WERI-Rb-1 (cell line): ENCODE results near the gene ABCF2.

Experiments used
- DNase-seq: peaks from one replicate; pipeline ENCODE4 v3.0.0-alpha.2; 2020
- H3K27ac ChIP-seq: fragments of 250-450 bp; sonication (Bioruptor Pico); 2 replicates; pipeline ENCODE4 v1.5.1; 2020; ENCODE audit warnings: mild to moderate bottlenecking, moderate library complexity
- H3K27me3 ChIP-seq: fragments of 250-450 bp; sonication (Bioruptor Pico); 2 replicates; pipeline ENCODE4 v1.5.1; 2021; ENCODE audit warnings: mild to moderate bottlenecking, low read depth, moderate library complexity; ENCODE audit not compliant: insufficient read depth, severe bottlenecking
- H3K36me3 ChIP-seq: fragments of 250-450 bp; sonication (Bioruptor Pico); 2 replicates; pipeline ENCODE4 v1.5.1; 2020; ENCODE audit warnings: mild to moderate bottlenecking, moderate library complexity
- H3K4me3 ChIP-seq: 2 replicates; pipeline ENCODE4 v1.5.1; 2011; ENCODE audit warnings: low read depth, mild to moderate bottlenecking, control low read depth, low read length
- H3K9me3 ChIP-seq: fragments of 250-450 bp; sonication (Bioruptor Pico); 2 replicates; pipeline ENCODE4 v1.5.1; 2021; ENCODE audit warnings: mild to moderate bottlenecking, moderate library complexity; ENCODE audit not compliant: severe bottlenecking
- TF ChIP-seq, protein P1 (sequence below): IDR thresholded peaks from 2 replicates; pipeline ENCODE4 v1.5.1; 2011; ENCODE audit warnings: low read depth, mild to moderate bottlenecking, control low read depth, inconsistent platforms, low read length

ABCF2 gene

DNA sequence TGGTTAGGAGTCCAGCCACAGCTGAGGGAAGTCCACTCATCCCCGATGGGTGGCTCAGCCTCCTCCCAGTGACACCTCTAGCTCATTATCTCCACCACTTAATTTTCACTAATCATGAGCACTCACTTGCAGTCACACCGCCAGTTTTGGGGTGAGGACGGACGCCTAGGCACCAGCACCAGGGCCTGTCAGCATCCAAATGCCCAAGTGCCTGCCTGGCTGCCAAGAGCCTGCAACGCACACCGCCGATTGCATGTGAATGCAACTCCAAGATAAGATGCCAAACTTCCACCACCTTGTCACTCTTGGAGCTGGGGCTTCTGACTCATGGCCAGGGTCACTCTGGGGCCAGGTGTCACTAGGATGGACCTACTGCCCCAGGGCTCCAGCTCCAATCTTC, 45.9 kb upstream of the ABCF2 start:
- Histone ChIP-seq H3K27me3 (no peaks in the 10 kb centered on the region), H3K27ac (no peak overlapping the region), H3K4me3 (no peak overlapping the region), H3K36me3 (no peaks in the 10 kb centered on the region), H3K9me3 (no peaks in the 10 kb centered on the region)
- TF ChIP-seq, protein P1, sequence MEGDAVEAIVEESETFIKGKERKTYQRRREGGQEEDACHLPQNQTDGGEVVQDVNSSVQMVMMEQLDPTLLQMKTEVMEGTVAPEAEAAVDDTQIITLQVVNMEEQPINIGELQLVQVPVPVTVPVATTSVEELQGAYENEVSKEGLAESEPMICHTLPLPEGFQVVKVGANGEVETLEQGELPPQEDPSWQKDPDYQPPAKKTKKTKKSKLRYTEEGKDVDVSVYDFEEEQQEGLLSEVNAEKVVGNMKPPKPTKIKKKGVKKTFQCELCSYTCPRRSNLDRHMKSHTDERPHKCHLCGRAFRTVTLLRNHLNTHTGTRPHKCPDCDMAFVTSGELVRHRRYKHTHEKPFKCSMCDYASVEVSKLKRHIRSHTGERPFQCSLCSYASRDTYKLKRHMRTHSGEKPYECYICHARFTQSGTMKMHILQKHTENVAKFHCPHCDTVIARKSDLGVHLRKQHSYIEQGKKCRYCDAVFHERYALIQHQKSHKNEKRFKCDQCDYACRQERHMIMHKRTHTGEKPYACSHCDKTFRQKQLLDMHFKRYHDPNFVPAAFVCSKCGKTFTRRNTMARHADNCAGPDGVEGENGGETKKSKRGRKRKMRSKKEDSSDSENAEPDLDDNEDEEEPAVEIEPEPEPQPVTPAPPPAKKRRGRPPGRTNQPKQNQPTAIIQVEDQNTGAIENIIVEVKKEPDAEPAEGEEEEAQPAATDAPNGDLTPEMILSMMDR, result no peak
- DNase-seq, result no peak

DNA sequence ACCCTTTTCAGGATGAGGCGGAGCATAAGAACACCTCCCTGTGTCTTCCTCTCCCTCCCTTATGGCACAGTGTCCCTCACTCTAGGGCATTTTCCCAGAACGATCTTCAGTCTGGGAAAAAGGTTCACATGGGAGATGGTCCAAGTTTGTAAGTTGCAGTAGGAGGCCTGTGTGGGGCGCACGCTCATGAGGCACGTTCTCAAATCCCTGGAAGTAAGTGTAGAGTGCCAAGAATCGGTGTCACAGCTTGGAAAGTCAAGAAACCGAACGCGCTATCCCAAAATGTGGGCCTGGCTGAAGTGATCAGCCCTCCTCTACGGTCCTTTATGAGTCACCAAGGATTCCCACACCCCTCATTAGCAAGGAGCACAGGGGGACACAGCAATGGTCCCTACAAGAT, 45.4 kb upstream of the ABCF2 start:
- no peak overlapping the region for H3K4me3 ChIP-seq
- no peaks in the 10 kb centered on the region for H3K9me3 ChIP-seq
- TF ChIP-seq, protein P1, result no peak
- H3K27me3 ChIP-seq, result no peaks in the 10 kb centered on the region
- no peak for DNase-seq
- H3K27ac ChIP-seq, result no peak overlapping the region
- no peaks in the 10 kb centered on the region for H3K36me3 ChIP-seq

DNA sequence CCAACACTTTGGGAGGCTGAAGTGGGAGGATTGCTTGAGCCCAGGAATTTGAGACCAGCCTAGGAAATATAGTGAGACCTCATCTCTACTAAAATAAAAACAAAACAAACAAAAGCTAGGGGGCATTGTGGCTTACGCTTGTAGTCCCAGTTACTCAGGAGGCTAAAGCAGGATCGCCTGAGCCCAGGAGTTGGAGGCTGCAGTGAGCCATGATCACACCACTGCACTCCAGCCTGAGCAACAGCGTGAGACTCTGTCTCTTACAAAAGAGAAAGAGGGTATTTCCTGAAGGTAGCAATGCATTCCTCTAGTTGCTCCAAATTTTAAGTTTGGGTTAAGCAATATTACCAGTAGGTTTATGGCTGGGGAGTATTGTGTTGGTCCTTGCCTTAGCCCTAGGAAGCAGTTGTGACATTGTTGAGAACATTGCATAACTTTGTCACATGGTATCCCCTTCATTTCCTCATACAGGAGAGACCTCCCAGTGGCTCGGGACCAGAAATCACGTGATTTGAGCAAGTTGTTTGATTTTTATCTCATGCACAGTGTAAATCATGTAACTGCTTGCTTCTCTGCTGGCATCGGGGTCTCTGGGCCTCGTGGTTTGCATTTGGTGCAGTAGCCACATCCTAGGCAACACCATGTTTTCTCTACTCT, 44.8 kb upstream of the ABCF2 start:
- DNase-seq, result no peak
- Histone ChIP-seq H3K27me3 (no peaks in the 10 kb centered on the region), H3K9me3 (no peaks in the 10 kb centered on the region), H3K36me3 (no peaks in the 10 kb centered on the region), H3K27ac (no peak overlapping the region), H3K4me3 (no peak overlapping the region)
- TF ChIP-seq, protein P1, result no peak

DNA sequence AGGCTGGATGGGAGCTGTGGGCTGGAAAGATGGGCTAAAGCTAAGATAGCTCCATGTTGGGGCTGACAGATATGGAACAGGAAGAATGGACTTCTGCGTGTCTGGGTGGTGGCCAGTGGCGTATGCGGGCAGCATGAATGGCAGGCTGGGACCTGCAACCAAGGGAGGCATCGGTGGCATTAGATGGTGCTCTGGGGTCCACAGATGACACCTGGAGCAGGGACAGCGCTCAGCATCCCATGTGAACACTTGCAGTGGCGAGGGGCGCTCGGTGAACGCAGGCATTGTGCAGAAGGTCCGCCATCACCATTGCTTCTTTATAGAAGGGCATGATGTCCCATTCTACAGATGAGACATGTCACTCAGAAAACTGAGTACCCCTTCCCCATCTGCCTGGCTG, 42.5 kb upstream of the ABCF2 start:
- no peaks in the 10 kb centered on the region for H3K27me3 ChIP-seq
- no peaks in the 10 kb centered on the region for H3K9me3 ChIP-seq
- H3K27ac ChIP-seq, result no peak overlapping the region
- TF ChIP-seq, protein P1, result no peak
- H3K36me3 ChIP-seq, result no peaks in the 10 kb centered on the region
- H3K4me3 ChIP-seq, result no peak overlapping the region
- DNase-seq, result no peak

DNA sequence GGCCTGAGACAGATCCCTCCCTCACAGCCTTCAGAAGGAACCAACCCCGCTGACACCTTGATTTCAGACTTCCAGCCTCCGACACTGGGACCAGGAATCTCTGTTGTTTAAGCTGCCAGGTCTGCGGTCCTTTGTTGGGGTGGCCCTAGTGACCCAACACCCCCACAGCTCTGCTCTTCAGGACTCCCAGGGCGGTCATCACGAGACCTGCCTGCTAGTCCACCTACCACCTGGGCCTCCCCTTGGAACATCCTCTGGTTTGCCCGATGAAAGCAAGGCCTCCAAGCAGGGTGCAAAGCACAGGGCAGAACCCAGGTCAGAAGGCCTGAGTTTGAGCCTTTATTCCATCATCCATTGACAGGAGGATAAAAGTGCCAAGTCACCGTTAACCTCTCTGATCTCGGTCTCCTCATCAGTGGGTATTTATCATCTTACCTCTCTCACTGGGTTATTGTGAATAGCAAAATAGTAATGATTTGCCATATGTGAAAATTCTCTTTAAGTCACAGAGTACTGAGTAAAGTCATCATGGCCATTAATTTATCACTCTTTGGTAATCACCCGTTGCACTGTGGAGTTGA, 38.4 kb upstream of the ABCF2 start:
- no peak for DNase-seq
- TF ChIP-seq, protein P1, result no peak
- H3K9me3 ChIP-seq, result no peaks in the 10 kb centered on the region
- H3K27ac ChIP-seq, result no peak overlapping the region
- no peaks in the 10 kb centered on the region for H3K36me3 ChIP-seq
- no peak overlapping the region for H3K4me3 ChIP-seq
- no peaks in the 10 kb centered on the region for H3K27me3 ChIP-seq

DNA sequence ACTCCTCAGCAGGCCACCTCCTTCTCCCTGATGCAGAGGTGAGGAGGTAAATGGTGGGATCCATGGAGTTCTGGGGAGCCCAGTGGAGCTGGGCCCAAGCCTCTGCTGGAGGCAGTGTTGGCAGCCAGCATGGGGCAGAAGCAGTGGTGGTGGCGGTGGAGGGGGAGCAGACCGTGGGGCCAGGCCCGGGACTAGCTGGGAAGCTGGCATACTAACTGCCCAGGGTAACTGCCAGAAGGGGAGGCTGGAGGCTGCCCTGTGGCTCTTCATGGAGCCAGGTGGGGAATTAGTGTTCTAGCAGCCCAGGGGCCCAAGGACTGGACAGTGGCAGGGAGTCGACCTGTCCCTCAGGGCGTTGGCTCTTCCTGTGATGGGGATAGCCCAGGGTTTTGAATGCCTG, 37.6 kb upstream of the ABCF2 start:
- no peak overlapping the region for H3K27ac ChIP-seq
- no peaks in the 10 kb centered on the region for H3K9me3 ChIP-seq
- TF ChIP-seq, protein P1, result no peak
- H3K4me3 ChIP-seq, result no peak overlapping the region
- DNase-seq, result no peak
- H3K27me3 ChIP-seq, result no peaks in the 10 kb centered on the region
- H3K36me3 ChIP-seq, result no peaks in the 10 kb centered on the region
